Jurkat, Clone E6-1 (cell line): ENCODE results near the gene FBXO46.

Experiments used
- DNase-seq: peaks from one replicate; pipeline ENCODE4 v3.0.0-alpha.2; 2011; ENCODE audit warnings: low read depth, low spot score
- H3K4me3 ChIP-seq: 2 replicates; pipeline ENCODE4 v1.5.1; 2011; ENCODE audit warnings: mild to moderate bottlenecking, low read length, control low read depth, moderate library complexity

Gene FBXO46

GRCh38 chr19:45660636-45661035, 70.1 kb downstream of the FBXO46 start:
- no peak overlapping the region for H3K4me3 ChIP-seq
- no peak for DNase-seq
